Hepatocyte (in vitro differentiated cells): ENCODE data around the gene TENT5C.

Experiments used
- EZH2 ChIP-seq: fragments of 200-600 bp; sonication (generic); IDR thresholded peaks from 2 replicates; pipeline ENCODE4 v1.6.1; 2016; ENCODE audit warnings: antibody characterized with exemption, mild to moderate bottlenecking, borderline replicate concordance
- EZH2phosphoT487 ChIP-seq: fragments of 200-600 bp; sonication (generic); IDR thresholded peaks from one replicate; pipeline ENCODE4 v1.6.1; 2018; ENCODE audit warnings: antibody characterized with exemption, mild to moderate bottlenecking, low read depth, moderate library complexity; ENCODE audit not compliant: unreplicated experiment, severe bottlenecking
- TF ChIP-seq, protein P1 (sequence below): fragments of 200-600 bp; sonication (generic); IDR thresholded peaks from 2 replicates; pipeline ENCODE4 v1.5.1; 2016; ENCODE audit warnings: antibody characterized with exemption, mild to moderate bottlenecking; ENCODE audit not compliant: poor library complexity

DNA sequence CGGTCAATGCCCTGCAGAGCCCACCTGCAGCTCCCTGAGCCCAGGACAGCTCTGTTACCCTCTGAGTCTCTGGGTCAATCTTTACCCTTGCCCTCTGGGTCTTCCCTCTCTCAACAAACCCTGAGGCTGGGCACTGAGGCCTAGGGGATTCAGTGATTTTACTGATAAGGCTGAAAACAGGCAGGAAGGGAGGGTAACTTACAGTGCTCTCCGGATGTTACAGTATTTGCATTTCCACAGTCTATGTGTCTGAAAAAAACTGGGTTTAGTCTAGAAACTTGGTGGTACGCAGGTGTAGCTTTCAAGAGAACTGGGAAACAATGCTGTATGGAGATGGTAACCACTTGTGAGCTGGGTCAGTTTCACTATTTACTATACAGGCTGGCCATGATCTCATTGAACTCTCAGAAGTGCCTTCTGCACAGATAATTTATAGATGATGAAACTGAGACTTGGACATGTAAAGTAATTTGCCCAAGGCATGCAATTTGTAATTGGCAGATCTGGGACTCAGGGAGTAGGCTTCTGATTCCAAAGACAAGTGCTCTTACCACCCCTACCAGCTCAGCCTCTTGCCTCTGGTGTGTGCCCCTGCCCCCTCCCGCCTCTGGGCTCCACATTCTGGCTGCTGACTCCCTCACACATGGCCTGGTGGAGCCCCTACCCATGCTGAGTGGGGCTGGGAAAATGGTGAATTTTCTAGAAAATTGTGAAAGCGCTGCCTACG lies 48.8 kb downstream of the TENT5C start:
- TF ChIP-seq EZH2 (no peak), EZH2phosphoT487 (no peak)
- TF ChIP-seq, protein P1, sequence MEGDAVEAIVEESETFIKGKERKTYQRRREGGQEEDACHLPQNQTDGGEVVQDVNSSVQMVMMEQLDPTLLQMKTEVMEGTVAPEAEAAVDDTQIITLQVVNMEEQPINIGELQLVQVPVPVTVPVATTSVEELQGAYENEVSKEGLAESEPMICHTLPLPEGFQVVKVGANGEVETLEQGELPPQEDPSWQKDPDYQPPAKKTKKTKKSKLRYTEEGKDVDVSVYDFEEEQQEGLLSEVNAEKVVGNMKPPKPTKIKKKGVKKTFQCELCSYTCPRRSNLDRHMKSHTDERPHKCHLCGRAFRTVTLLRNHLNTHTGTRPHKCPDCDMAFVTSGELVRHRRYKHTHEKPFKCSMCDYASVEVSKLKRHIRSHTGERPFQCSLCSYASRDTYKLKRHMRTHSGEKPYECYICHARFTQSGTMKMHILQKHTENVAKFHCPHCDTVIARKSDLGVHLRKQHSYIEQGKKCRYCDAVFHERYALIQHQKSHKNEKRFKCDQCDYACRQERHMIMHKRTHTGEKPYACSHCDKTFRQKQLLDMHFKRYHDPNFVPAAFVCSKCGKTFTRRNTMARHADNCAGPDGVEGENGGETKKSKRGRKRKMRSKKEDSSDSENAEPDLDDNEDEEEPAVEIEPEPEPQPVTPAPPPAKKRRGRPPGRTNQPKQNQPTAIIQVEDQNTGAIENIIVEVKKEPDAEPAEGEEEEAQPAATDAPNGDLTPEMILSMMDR: no peak
